Neural crest cell (in vitro differentiated cells): ENCODE measurements around the gene SKP2. TPM values are rescaled to one million over a fixed set of nuclear protein-coding genes. Genes with fewer than 3 reads are reported as not detected.

Experiments used
- DNase-seq: peaks from one replicate; pipeline ENCODE4 v3.0.0; 2021; ENCODE audit warnings: low read depth, mixed read lengths, low spot score
- H3K27ac Mint-ChIP-seq: one replicate; pipeline ENCODE4 v1.8.0; 2021; ENCODE audit warnings: mild to moderate bottlenecking, mixed read lengths; ENCODE audit not compliant: unreplicated experiment
- H3K27me3 Mint-ChIP-seq: 2 replicates; pipeline ENCODE4 v1.8.0; 2021; ENCODE audit warnings: low read depth, mild to moderate bottlenecking, mixed read lengths
- H3K36me3 Mint-ChIP-seq: 2 replicates; pipeline ENCODE4 v1.8.0; 2021; ENCODE audit warnings: low read depth, mild to moderate bottlenecking, mixed read lengths
- H3K4me1 Mint-ChIP-seq: 2 replicates; pipeline ENCODE4 v1.8.0; 2021; ENCODE audit warnings: mixed read lengths
- H3K4me3 Mint-ChIP-seq: one replicate; pipeline ENCODE4 v1.8.0; 2021; ENCODE audit warnings: mild to moderate bottlenecking, mixed read lengths
- H3K9me3 Mint-ChIP-seq: 2 replicates; pipeline ENCODE4 v1.8.0; 2021; ENCODE audit warnings: mixed read lengths
- total RNA-seq: library from RNA; stranded (reverse); gene quantifications from 2 replicates; pipeline ENCODE4 v1.2.1, GENCODE V29; 2021
- TF ChIP-seq, protein P1 (sequence below): fragments of 200-600 bp; sonication (generic); conservative IDR thresholded peaks from 2 replicates; pipeline ENCODE4 v1.5.0; 2021; ENCODE audit warnings: antibody characterized with exemption, mild to moderate bottlenecking

SKP2 gene
- total RNA-seq, 1 donor from 2014 or later, result 147 TPM

DNA sequence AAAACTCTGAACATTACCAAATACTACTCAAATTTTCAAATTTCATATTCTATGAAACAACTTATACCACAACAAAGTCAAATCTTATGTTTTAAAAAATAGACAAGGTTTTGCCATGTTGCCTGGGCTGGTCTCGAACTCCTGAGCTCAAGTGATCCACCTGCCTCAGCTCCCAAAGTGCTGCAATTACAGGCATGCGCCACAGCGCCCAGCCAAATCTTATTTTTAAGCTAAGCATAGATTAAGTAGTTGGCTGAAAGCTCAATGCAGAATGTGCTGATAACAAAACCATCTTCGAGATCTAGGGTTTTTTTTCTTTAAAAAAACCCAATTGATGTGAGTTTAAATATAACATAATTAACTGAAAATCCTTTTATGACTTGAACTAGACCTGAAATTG is 6.6 kb upstream of the SKP2 start:
- H3K4me3 Mint-ChIP-seq, result no peak overlapping the region
- no peaks in the 10 kb centered on the region for H3K27me3 Mint-ChIP-seq

DNA sequence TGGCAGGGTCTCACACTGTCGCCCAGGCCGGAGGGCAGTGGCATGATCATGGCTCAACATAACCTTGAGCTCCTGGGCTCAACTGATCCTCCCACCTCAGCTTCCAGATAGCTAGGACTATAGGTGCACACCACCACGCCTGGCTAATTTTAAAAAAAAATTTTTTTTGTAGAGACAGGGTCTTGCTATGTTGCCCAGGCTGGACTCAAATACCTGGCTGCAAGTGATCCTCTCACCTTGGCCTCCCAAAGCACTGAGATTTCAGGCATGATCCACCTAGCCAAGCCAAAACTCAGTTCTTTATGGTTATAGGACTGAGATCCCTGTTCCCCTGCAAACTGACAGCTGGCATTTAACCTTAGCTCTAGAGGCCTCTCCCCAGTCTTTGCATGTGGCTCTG is 5.5 kb upstream of the SKP2 start:
- no peaks in the 10 kb centered on the region for H3K36me3 Mint-ChIP-seq
- DNase-seq, result no peak
- H3K9me3 Mint-ChIP-seq, result no peaks in the 10 kb centered on the region
- peaks cover 10% of the 10 kb centered on the region for H3K4me1 Mint-ChIP-seq
- H3K27me3 Mint-ChIP-seq, result no peaks in the 10 kb centered on the region
- TF ChIP-seq, protein P1, sequence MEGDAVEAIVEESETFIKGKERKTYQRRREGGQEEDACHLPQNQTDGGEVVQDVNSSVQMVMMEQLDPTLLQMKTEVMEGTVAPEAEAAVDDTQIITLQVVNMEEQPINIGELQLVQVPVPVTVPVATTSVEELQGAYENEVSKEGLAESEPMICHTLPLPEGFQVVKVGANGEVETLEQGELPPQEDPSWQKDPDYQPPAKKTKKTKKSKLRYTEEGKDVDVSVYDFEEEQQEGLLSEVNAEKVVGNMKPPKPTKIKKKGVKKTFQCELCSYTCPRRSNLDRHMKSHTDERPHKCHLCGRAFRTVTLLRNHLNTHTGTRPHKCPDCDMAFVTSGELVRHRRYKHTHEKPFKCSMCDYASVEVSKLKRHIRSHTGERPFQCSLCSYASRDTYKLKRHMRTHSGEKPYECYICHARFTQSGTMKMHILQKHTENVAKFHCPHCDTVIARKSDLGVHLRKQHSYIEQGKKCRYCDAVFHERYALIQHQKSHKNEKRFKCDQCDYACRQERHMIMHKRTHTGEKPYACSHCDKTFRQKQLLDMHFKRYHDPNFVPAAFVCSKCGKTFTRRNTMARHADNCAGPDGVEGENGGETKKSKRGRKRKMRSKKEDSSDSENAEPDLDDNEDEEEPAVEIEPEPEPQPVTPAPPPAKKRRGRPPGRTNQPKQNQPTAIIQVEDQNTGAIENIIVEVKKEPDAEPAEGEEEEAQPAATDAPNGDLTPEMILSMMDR, result no peak
- H3K4me3 Mint-ChIP-seq, result no peak overlapping the region
- no peak overlapping the region for H3K27ac Mint-ChIP-seq

More for the DNA sequence above, 6.6 kb upstream of the SKP2 start:
- no peak for DNase-seq
- Mint-ChIP-seq H3K9me3 (no peaks in the 10 kb centered on the region), H3K36me3 (peaks cover 5% of the 10 kb centered on the region), H3K27ac (no peak overlapping the region), H3K4me1 (peaks cover 2% of the 10 kb centered on the region)
- TF ChIP-seq, protein P1, result no peak

DNA sequence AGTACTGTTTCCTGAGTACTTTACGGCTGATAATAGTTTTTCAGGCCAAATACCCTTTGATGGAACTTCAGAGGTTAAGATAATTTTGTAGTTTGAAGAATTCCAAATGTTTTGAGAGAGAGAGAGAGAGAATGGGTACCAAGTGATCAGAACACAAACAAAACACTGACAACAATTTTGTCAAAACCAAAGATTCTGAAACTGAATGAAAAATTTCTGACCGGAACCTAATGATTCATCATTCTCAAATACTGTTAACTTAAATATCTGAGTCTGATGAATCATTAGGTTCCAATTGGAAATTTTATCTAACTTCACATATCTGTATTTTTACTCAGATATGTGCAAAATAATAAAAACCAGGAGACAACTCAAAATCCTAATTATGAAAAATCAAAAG is 4.2 kb upstream of the SKP2 start:
- Mint-ChIP-seq H3K9me3 (no peaks in the 10 kb centered on the region), H3K27me3 (no peaks in the 10 kb centered on the region), H3K27ac (no peak overlapping the region), H3K36me3 (no peaks in the 10 kb centered on the region), H3K4me1 (peaks cover 11% of the 10 kb centered on the region), H3K4me3 (no peak overlapping the region)
- no peak for DNase-seq
- TF ChIP-seq, protein P1, result no peak

DNA sequence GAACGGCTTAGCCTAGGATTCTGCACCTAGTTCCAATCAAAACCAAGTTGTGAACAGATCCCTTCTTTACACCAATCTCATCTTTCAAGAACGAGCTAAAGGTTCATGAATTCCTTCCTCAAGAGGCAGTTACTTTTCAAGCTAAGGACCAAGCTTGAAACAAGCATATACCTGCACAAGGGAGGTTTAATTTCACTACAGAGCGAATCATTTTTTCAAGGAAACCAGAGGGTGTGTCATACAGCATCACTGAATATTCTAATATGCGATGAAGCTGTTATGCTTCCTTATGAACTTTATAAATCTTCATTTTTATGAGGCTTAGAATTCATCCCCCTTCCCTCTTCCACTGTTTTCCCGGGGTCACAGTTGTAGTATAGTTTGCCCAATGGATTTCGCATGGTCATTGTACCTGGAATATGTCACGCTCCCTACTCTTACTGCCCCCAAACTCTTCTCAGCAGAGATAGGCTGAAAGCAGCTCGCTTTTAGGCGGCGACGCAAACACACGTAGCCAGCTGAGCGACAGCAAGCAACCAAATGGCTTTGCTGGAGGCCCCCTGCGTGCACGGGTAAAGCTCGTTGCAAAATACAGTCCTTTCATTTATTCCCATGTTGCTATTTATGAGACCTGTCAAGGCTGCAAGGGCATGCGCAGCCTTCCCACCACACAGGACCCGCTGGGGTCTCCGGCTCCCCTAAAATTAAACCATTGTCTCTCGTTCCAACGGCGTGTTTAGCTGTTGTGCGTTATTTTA is 1.1 kb upstream of the SKP2 start:
- Mint-ChIP-seq H3K36me3 (peaks cover 5% of the 10 kb centered on the region), H3K4me1 (peaks cover 34% of the 10 kb centered on the region)

DNA sequence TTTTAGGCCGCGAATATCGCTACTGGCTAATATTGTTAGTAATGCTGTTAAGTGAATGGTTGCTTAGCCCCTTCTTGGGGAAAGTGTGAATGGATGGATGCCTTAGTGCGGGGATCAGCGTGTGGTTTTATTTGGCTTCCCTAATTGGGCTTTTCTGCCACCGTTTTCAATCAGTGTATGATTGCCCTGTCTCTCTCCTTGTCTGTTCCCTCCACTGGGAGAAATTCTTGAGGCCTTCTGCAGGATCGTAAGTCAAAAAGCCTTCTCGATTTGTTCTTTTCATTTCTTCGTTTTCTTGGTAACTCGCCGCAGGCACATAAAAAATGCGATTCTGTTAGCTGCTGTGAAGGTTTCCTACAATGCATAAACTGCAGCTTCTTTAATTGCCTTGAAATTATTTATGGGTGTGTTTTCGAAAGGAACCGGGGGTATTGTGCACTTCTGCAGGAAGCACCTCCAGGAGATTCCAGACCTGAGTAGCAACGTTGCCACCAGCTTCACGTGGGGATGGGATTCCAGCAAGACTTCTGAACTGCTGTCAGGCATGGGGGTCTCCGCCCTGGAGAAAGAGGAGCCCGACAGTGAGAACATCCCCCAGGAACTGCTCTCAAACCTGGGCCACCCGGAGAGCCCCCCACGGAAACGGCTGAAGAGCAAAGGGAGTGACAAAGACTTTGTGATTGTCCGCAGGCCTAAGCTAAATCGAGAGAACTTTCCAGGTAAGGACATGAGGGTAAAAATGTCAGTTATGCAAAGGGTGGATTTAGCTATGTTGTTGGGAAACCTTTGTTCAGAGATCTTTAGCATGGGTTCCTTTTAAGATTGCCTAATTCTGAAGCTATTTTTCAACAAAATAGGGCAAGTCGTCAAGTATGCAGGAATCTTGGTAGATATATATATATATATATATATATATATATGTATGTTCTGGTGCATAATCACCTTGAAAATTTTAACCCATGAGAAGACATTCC is 700 bp downstream of the SKP2 start:
- H3K9me3 Mint-ChIP-seq, result no peaks in the 10 kb centered on the region
- H3K27me3 Mint-ChIP-seq, result no peaks in the 10 kb centered on the region
- no peak for DNase-seq
- H3K4me3 Mint-ChIP-seq, result peak overlapping the region; percentile 98
- peaks cover 43% of the 10 kb centered on the region for H3K4me1 Mint-ChIP-seq
- TF ChIP-seq, protein P1, result no peak
- peaks cover 17% of the 10 kb centered on the region for H3K36me3 Mint-ChIP-seq
- peak overlapping the region; percentile 95 for H3K27ac Mint-ChIP-seq

More for the DNA sequence above, 1.1 kb upstream of the SKP2 start:
- Mint-ChIP-seq H3K9me3 (no peaks in the 10 kb centered on the region), H3K27ac (peak overlapping the region; percentile 40), H3K27me3 (no peaks in the 10 kb centered on the region), H3K4me3 (peak overlapping the region; percentile 98)
- DNase-seq, result peak; percentile 8
- TF ChIP-seq, protein P1, result no peak
